Mammary epithelial cell (primary cell): ENCODE measurements around the gene CYB5A.

Source experiments
- CTCF ChIP-seq, 2 donors: IDR thresholded peaks in 1 of 2; conservative IDR thresholded peaks in 1 of 2; 2 replicates each; pipeline ENCODE4 v1.5.1; 2011 to 2012; ENCODE audit warnings: inconsistent platforms in 2 of 2, low read length in 2 of 2, mild to moderate bottlenecking in 2 of 2, control low read depth in 1 of 2, low read depth in 1 of 2; ENCODE audit not compliant: insufficient read depth in 1 of 2; ENCODE audit errors: extremely low read depth in 1 of 2
- EZH2 ChIP-seq: IDR thresholded peaks from 2 replicates; pipeline ENCODE4 v1.6.1; 2012; ENCODE audit warnings: low read length, inconsistent platforms, borderline replicate concordance

- TF ChIP-seq CTCF (conservative IDR thresholded peaks at IDR 0.05 in 1 of 2, IDR thresholded peaks at IDR 0.05 in 1 of 2; ENCODE audit: extremely low read depth in 1 of 2, insufficient read depth in 1 of 2, low read depth in 1 of 2, low read length in 2 of 2) (no peak), EZH2 (no peak)
Observed at GRCh38 chr18:74261053-74261713, 30.6 kb downstream of the CYB5A start.
